Activated T-cell treated with anti-CD3 and anti-CD28 coated beads for 24 hours (primary cell): ENCODE results near the gene C17orf113.
"Not testable (repeated sequence)": the region's sequence is repeated elsewhere in the genome, so short reads cannot be mapped to it uniquely, and the experiment has no call there.

Experiments used
- DNase-seq: peaks from one replicate; pipeline ENCODE4 v3.0.0-alpha.2; 2020; ENCODE audit warnings: low read depth

Gene C17orf113

DNA sequence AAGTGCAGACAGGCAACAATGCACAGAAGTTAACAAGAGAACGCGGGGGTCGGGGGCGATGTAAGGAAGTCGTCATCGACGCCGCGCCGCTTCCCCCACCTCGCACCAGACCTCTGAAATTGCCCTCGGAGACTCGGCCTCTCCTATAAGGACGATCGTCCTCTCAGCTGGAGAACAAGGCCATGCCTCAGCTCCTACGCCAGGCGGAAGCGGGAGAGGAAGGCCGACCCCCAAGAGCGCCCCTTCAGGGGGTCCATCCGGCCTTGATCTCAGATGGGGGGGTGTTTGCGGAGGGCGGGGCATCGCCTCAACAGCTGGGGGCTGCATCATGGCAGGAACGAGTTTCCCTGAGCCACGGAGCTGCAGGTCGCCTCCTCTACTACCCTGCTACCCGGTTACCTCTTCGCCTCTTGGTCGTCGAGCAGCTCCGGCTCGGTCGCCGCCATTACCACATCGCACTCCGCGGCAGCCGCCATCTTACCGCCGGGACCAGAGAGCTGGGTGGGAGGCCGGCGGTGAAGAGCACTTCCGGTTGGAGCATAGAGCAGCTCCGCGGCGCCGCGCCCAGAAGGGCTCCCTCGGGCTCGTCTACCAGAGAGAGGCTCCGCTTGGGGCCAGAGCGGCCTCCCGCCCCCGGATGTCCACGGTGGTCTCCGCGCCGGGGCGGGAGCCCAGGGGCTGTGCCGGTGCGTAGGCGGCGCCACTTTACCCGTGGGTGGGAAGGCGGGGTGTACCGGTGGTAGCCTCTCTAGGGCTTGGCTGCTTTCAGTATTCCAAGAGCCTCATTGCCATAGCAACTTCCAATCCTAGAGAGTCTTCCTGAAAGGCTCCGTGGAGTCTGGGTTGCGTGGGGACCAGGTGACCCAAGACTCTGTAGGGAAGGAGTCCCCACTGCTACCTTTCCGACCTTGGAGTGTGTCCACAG lies 33.2 kb downstream of the C17orf113 start, which contains the start of gene DNAJC7:
TSS of gene DNAJC7 (minus strand) at position 499 of the 925 bp plus-strand sequence. CDS start at position 476, 23 bp downstream.
- DNase-seq, result peak; percentile 85

- DNase-seq, result no peak
These were observed 34.0 kb downstream of the C17orf113 start for GRCh38 chr17:42016411-42016831.

DNA sequence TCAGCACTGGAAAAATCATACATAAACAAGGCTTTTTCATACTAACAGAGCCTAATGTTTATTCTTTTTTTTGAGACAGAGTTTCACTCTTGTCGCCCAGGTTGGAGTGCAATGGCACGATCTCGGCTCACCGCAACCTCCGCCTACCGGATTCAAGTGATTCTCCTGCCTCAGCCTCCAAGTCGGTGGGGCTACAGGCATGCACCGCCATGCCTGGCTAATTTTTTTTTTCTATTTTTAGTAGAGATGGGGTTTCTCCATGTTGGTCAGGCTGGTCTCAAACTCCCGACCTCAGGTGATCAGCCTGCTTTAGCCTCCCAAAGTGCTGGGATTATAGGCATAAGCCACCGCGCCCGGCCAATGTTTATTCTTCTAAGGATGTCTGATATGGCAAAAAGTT lies 36.7 kb downstream of the C17orf113 start:
- not testable (repeated sequence) for DNase-seq

GRCh38 chr17:42012363-42012762 lies 38.0 kb downstream of the C17orf113 start:
- DNase-seq, result not testable (repeated sequence)

- DNase-seq, result no peak
These were observed 39.4 kb downstream of the C17orf113 start for GRCh38 chr17:42010898-42011516.

DNA sequence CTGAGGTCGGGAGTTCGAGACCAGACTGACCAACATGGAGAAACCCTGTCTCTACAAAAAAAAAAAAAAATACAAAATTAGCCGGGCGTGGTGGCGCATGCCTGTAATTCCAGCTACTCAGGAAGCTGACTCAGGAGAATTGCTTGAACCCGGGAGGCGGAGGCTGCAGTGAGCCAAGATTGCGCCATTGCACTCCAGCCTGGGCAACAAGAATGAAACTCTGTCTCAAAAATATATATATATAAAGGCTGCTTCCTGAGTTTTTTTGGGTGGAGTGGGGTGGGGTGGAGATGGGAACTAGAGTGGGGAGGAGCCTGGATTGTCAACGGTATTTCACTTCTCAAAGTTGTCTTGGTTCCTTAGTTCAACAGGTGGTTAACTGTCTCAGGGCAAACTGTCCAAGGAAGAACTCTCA lies 40.1 kb downstream of the C17orf113 start:
- not testable (repeated sequence) for DNase-seq

DNA sequence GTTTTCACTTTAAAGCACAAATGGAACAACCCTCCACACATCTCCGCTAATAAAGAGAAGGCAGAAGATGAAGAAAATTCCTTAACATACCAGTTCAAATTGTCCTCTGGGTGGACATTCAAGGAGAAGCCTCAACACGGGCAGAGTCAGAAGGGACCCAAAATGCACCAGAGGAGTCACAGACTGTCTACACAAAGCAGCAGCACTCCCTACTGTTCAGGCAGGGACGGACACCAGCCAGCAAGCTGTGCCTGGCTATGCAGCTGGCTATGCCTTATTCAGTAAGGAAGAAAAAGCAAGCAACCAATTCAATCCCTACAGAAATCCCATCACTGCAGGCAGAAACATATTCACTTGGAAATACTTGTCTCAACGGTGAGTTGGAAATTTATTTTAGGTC lies 41.2 kb downstream of the C17orf113 start:
- no peak for DNase-seq

DNA sequence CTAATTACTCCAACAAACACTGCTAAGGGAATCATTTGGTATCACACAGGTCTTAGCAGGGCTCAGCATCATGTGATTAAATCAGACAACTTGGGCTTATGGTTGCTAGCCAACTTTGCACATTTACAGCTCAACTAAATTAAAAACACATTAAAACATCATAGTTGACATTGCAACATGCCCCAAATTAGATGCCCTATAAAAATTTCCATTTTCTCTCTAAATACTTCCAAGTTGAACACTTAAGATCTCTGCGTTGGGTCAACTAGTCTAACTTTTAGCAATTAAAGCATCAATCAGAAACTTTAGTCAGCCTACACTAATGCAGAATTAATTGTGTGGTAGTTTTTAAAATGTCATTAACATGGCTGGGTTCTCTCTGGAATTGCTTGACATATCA lies 45.2 kb downstream of the C17orf113 start:
- no peak for DNase-seq

- no peak for DNase-seq
These were observed 47.6 kb downstream of the C17orf113 start for GRCh38 chr17:42002792-42003301.

DNA sequence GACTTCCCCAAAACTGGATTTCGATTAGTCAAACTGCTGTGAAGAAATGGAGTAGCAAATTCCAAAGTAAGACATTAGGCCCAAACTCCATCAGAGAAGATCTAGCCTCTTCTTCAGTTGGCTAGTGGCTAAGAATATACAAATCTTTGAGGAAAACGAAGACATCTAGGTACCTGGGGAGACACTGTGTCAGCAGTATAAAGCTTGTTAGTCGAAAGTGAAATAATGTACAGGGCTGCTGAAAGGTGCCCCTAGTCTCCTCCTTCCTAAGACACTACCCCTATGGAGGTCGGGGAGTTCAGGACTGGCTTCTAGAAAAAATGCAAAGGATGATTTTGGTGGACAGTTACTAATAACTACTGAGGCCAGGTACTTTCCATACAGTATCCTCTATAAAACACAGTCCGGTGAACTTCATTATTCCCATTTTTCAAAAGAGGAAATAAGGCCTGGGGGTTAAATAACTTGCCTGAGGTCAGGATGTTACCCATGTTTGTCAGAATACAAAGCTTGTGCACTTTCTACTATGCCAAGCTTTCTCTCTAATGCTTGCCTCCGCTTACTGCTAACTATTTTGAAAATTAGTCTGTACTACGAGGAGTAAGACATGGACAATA lies 48.1 kb downstream of the C17orf113 start:
- no peak for DNase-seq

- DNase-seq, result no peak
These were observed 48.7 kb downstream of the C17orf113 start for GRCh38 chr17:42001729-42002128.

GRCh38 chr17:42000413-42001133 lies 49.8 kb downstream of the C17orf113 start:
- no peak for DNase-seq

GRCh38 chr17:41998497-41998896 lies 51.9 kb downstream of the C17orf113 start:
- no peak for DNase-seq

DNA sequence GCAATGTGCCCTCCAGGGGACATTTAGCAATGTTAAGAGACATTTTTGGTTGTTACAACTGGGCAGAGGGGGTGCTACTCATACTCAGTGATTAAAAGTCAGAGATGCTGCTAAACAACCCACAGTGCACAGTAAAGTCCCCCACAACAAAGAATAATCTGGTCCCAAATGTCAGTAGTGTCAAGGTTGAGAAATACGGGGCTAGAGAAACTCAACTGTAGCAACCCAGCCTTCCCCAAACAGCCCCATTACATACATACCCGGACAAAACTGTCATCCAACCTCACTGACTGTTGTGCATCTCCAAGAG lies 53.6 kb downstream of the C17orf113 start:
- DNase-seq, result no peak

GRCh38 chr17:41992576-41992975 lies 57.8 kb downstream of the C17orf113 start:
- DNase-seq, result no peak

DNA sequence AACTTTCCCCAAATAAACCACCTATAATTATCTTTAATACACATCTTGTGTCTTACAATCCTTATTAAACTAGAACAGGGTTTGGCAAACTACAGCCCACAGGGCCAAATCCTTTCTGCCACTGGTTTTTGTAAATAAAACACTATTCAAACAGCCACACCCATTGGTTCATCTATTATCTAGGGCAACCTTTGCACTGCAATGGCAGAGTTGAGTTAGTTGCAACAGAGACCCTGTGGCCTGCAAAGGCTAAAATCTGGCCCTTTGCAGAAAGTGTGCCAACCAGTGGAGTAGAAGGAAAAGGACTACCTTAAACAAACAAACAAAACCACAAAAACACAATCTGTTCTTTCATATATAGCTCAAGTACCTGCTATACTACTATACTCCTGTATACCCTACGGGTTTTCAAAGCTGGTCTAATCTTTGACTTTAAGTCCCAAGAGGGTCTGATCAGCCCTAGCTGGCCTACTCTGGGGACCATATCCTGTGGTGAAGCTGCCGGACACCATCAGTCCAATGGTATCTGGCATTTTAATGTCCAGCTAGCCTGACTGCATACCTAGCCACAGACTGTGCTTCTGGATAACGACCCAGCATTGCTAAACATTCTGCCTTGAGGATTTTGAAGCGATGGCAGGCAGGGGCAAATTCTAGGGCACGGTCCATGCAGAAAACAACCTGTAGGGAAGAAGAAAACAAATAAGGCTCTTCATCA lies 60.5 kb downstream of the C17orf113 start:
- no peak for DNase-seq

- DNase-seq, result no peak
These were observed 62.0 kb downstream of the C17orf113 start for GRCh38 chr17:41988418-41988817.
